ENCODE data around the gene PACSIN2.
A peak's percentile ranks its signal among the peaks of the same experiment; 100 is the strongest.

Gene PACSIN2

GRCh38 chr22:43014869-43015676 is at the start of gene PACSIN2:
PACSIN2 (minus strand) TSS chr22:43015149; CDS start chr22:42912080, 103,069 bp downstream.
- no peaks in the 10 kb centered on the region for H3K27me3 Mint-ChIP-seq
- peaks cover 0 to 2% of the 10 kb centered on the region in 2 donors for H3K36me3 Mint-ChIP-seq
- peak; percentile 99 for DNase-seq
- ATAC-seq (replicated peaks): peak; percentile 97 to 99
- no peaks in the 10 kb centered on the region for H3K9me3 Mint-ChIP-seq
- peaks cover 20 to 35% of the 10 kb centered on the region in 2 donors for H3K4me1 Mint-ChIP-seq
- H3K27ac Mint-ChIP-seq: peak within 1 kb of the TSS; percentile 96
- peak within 1 kb of the TSS; percentile 96 to 98 for H3K4me3 Mint-ChIP-seq

- H3K4me3 Mint-ChIP-seq: no peak overlapping the region
- ATAC-seq (replicated peaks) (peak; percentile 31 to 50), DNase-seq (peak; percentile 16)
- no peaks in the 10 kb centered on the region for H3K9me3 Mint-ChIP-seq
- H3K36me3 Mint-ChIP-seq: peaks cover 13 to 15% of the 10 kb centered on the region in 2 donors
- H3K4me1 Mint-ChIP-seq: no peaks in the 10 kb centered on the region
- H3K27me3 Mint-ChIP-seq: no peaks in the 10 kb centered on the region
- H3K27ac Mint-ChIP-seq: no peak overlapping the region
Observed at GRCh38 chr22:43060183-43060582, 45.2 kb upstream of the PACSIN2 start.

GRCh38 chr22:43057641-43058040 is 42.7 kb upstream of the PACSIN2 start:
- H3K36me3 Mint-ChIP-seq: peaks cover 11 to 13% of the 10 kb centered on the region in 2 donors
- H3K4me1 Mint-ChIP-seq: no peaks in the 10 kb centered on the region
- H3K27ac Mint-ChIP-seq: no peak overlapping the region
- H3K4me3 Mint-ChIP-seq: no peak overlapping the region
- no peaks in the 10 kb centered on the region for H3K27me3 Mint-ChIP-seq
- no peaks in the 10 kb centered on the region for H3K9me3 Mint-ChIP-seq
- no peak for ATAC-seq (replicated peaks)
- DNase-seq: no peak

- Mint-ChIP-seq H3K36me3 (peaks cover 0 to 7% of the 10 kb centered on the region in 2 donors), H3K4me1 (no peaks in the 10 kb centered on the region), H3K27me3 (no peaks in the 10 kb centered on the region), H3K4me3 (no peak overlapping the region), H3K27ac (no peak overlapping the region), H3K9me3 (no peaks in the 10 kb centered on the region)
- DNase-seq (no peak), ATAC-seq (replicated peaks) (no peak)
Observed at GRCh38 chr22:43053176-43053575, 38.2 kb upstream of the PACSIN2 start.

GRCh38 chr22:43050995-43051394 is 36.0 kb upstream of the PACSIN2 start:
- H3K36me3 Mint-ChIP-seq: peaks cover 0 to 7% of the 10 kb centered on the region in 2 donors
- no peaks in the 10 kb centered on the region for H3K9me3 Mint-ChIP-seq
- DNase-seq (no peak), ATAC-seq (replicated peaks) (no peak)
- no peaks in the 10 kb centered on the region for H3K4me1 Mint-ChIP-seq
- no peaks in the 10 kb centered on the region for H3K27me3 Mint-ChIP-seq
- no peak overlapping the region for H3K27ac Mint-ChIP-seq
- H3K4me3 Mint-ChIP-seq: no peak overlapping the region

- DNase-seq (no peak), ATAC-seq (replicated peaks) (no peak)
- Mint-ChIP-seq H3K27ac (no peak overlapping the region), H3K4me1 (peaks cover 0 to 7% of the 10 kb centered on the region in 2 donors), H3K27me3 (no peaks in the 10 kb centered on the region), H3K36me3 (peaks cover 0 to 7% of the 10 kb centered on the region in 2 donors), H3K4me3 (no peak overlapping the region), H3K9me3 (no peaks in the 10 kb centered on the region)
Observed at GRCh38 chr22:43047605-43048004, 32.7 kb upstream of the PACSIN2 start.

GRCh38 chr22:43044290-43044712 is 29.4 kb upstream of the PACSIN2 start:
- Mint-ChIP-seq H3K4me3 (no peak overlapping the region), H3K4me1 (peaks cover 0 to 7% of the 10 kb centered on the region in 2 donors), H3K9me3 (no peaks in the 10 kb centered on the region), H3K36me3 (no peaks in the 10 kb centered on the region), H3K27ac (no peak overlapping the region), H3K27me3 (no peaks in the 10 kb centered on the region)
- DNase-seq (no peak), ATAC-seq (replicated peaks) (no peak)

- H3K36me3 Mint-ChIP-seq: no peaks in the 10 kb centered on the region
- H3K4me3 Mint-ChIP-seq: no peak overlapping the region
- ATAC-seq (replicated peaks) (no peak), DNase-seq (no peak)
- no peaks in the 10 kb centered on the region for H3K9me3 Mint-ChIP-seq
- peaks cover 0 to 7% of the 10 kb centered on the region in 2 donors for H3K4me1 Mint-ChIP-seq
- H3K27me3 Mint-ChIP-seq: no peaks in the 10 kb centered on the region
- no peak overlapping the region for H3K27ac Mint-ChIP-seq
Observed at GRCh38 chr22:43042101-43042780, 27.3 kb upstream of the PACSIN2 start.

GRCh38 chr22:43039800-43040199 is 24.9 kb upstream of the PACSIN2 start:
- DNase-seq (no peak), ATAC-seq (replicated peaks) (no peak)
- no peak overlapping the region for H3K27ac Mint-ChIP-seq
- H3K36me3 Mint-ChIP-seq: no peaks in the 10 kb centered on the region
- peaks cover 0 to 7% of the 10 kb centered on the region in 2 donors for H3K4me1 Mint-ChIP-seq
- no peaks in the 10 kb centered on the region for H3K9me3 Mint-ChIP-seq
- no peaks in the 10 kb centered on the region for H3K27me3 Mint-ChIP-seq
- H3K4me3 Mint-ChIP-seq: no peak overlapping the region

- DNase-seq: no peak
- H3K9me3 Mint-ChIP-seq: no peaks in the 10 kb centered on the region
- H3K27ac Mint-ChIP-seq: no peak overlapping the region
- H3K4me1 Mint-ChIP-seq: peaks cover 3 to 7% of the 10 kb centered on the region in 2 donors
- H3K27me3 Mint-ChIP-seq: no peaks in the 10 kb centered on the region
- no peak overlapping the region for H3K4me3 Mint-ChIP-seq
- no peak for ATAC-seq (replicated peaks)
- H3K36me3 Mint-ChIP-seq: no peaks in the 10 kb centered on the region
Observed at GRCh38 chr22:43038325-43038724, 23.4 kb upstream of the PACSIN2 start.

GRCh38 chr22:43036282-43036829 is 21.4 kb upstream of the PACSIN2 start:
- H3K27me3 Mint-ChIP-seq: no peaks in the 10 kb centered on the region
- no peak overlapping the region for H3K4me3 Mint-ChIP-seq
- no peak overlapping the region for H3K27ac Mint-ChIP-seq
- no peaks in the 10 kb centered on the region for H3K36me3 Mint-ChIP-seq
- H3K4me1 Mint-ChIP-seq: peaks cover 2 to 7% of the 10 kb centered on the region in 2 donors
- DNase-seq (no peak), ATAC-seq (replicated peaks) (no peak)
- no peaks in the 10 kb centered on the region for H3K9me3 Mint-ChIP-seq

- Mint-ChIP-seq H3K9me3 (no peaks in the 10 kb centered on the region), H3K27me3 (peaks cover 0 to 7% of the 10 kb centered on the region in 2 donors), H3K4me3 (no peak overlapping the region), H3K4me1 (peaks cover 2 to 7% of the 10 kb centered on the region in 2 donors), H3K36me3 (no peaks in the 10 kb centered on the region), H3K27ac (no peak overlapping the region)
- DNase-seq (no peak), ATAC-seq (replicated peaks) (no peak)
Observed at GRCh38 chr22:43035250-43035649, 20.3 kb upstream of the PACSIN2 start.

GRCh38 chr22:43031617-43032016 is 16.7 kb upstream of the PACSIN2 start:
- ATAC-seq (replicated peaks) (no peak), DNase-seq (no peak)
- Mint-ChIP-seq H3K9me3 (no peaks in the 10 kb centered on the region), H3K27ac (no peak overlapping the region), H3K4me1 (peaks cover 2 to 7% of the 10 kb centered on the region in 2 donors), H3K36me3 (no peaks in the 10 kb centered on the region), H3K4me3 (no peak overlapping the region), H3K27me3 (peaks cover 0 to 7% of the 10 kb centered on the region in 2 donors)

GRCh38 chr22:43018615-43019014 is 3.7 kb upstream of the PACSIN2 start:
- ATAC-seq (replicated peaks) (no peak), DNase-seq (no peak)
- Mint-ChIP-seq H3K27ac (peak overlapping the region; percentile 20), H3K36me3 (no peaks in the 10 kb centered on the region), H3K9me3 (no peaks in the 10 kb centered on the region), H3K27me3 (no peaks in the 10 kb centered on the region), H3K4me1 (peaks cover 5 to 16% of the 10 kb centered on the region in 2 donors), H3K4me3 (no peak overlapping the region)

All from stimulated activated naive B cell treated with anti-CD40 and anti-IgM and Interleukin-4, amounts not matched to agents 10 μg/mL and 1 μg/mL and 100 μg/mL, for 72 hours (primary cell).